Omental fat pad (tissue), 4 donors: Measurements from ENCODE around the gene LEMD2. TPM values are rescaled to one million over a fixed set of nuclear protein-coding genes. Genes with fewer than 3 reads are reported as not detected.

Source experiments
- ATAC-seq: fragments of 150-250 bp; one replicate; pipeline ENCODE4 v1.9.1; 2016; ENCODE audit warnings: mild to moderate bottlenecking, moderate library complexity; ENCODE audit not compliant: low FRiP score
- DNase-seq: peaks from one replicate; pipeline ENCODE4 v3.0.0-alpha.2; 2019; ENCODE audit warnings: low spot score
- total RNA-seq, 4 donors: library from RNA; depleted of rRNA; stranded (reverse); fragments of >200 nt; gene quantifications; one replicate each; pipeline ENCODE4 v1.1.0, GENCODE V29; 2016
- TF ChIP-seq, protein P1 (sequence below), 3 donors: fragments of 450-650 bp; IDR thresholded peaks; one replicate each; pipeline ENCODE4 v1.5.1; 2016 to 2017; ENCODE audit warnings: antibody characterized with exemption in 3 of 3, mild to moderate bottlenecking in 3 of 3, moderate library complexity in 2 of 3

Gene LEMD2
- total RNA-seq, 4 donors from 2014 or later, result 25.8 to 75.0 (median 40.4) TPM

GRCh38 chr6:33800248-33800969, 11.5 kb upstream of the LEMD2 start:
- no peak for ATAC-seq
- no peak for DNase-seq
- TF ChIP-seq, protein P1, sequence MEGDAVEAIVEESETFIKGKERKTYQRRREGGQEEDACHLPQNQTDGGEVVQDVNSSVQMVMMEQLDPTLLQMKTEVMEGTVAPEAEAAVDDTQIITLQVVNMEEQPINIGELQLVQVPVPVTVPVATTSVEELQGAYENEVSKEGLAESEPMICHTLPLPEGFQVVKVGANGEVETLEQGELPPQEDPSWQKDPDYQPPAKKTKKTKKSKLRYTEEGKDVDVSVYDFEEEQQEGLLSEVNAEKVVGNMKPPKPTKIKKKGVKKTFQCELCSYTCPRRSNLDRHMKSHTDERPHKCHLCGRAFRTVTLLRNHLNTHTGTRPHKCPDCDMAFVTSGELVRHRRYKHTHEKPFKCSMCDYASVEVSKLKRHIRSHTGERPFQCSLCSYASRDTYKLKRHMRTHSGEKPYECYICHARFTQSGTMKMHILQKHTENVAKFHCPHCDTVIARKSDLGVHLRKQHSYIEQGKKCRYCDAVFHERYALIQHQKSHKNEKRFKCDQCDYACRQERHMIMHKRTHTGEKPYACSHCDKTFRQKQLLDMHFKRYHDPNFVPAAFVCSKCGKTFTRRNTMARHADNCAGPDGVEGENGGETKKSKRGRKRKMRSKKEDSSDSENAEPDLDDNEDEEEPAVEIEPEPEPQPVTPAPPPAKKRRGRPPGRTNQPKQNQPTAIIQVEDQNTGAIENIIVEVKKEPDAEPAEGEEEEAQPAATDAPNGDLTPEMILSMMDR (IDR thresholded peaks at IDR 0.05), result no peak

- ATAC-seq (no peak), DNase-seq (no peak)
- TF ChIP-seq, protein P1 (IDR thresholded peaks at IDR 0.05), result no peak
Measured at GRCh38 chr6:33799454-33800113, 10.7 kb upstream of the LEMD2 start.

GRCh38 chr6:33798343-33798848, 9.5 kb upstream of the LEMD2 start:
- no peak for ATAC-seq
- TF ChIP-seq, protein P1 (IDR thresholded peaks at IDR 0.05), result no peak
- DNase-seq, result no peak

DNA sequence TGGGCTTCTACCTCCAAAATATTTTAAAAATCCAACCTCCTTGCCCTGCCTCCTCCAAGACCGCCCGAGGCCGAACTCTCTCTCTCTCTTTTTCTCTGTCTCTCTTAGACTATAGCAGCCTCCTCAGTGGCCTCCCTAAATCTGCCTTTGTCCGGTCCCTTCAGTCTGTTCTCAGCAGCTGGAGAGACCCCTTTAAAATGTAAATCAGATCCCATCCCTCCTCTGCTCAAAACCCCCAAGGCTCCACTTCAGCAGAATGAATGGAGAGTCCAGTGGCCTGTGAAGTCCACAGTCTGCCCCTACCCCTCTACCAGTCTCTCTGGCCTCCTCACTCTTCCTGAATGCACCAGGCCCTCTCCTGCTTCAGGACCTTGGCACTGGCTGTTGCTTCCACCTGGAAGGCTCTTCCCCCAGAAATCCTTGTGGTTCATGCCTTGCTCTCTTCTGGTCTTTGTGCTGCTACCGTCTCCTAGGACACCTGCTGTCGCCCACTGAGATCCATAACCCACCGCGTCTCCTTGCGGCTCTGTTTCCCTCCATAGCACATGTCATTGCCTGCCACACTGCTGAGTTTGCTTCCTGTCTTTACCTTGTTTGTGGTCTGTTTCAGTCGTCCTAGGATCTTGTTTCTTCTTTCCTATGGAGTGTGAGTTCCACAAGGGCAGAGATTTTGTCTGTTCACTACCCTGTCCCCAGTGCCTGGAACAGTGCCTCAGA, 8.9 kb upstream of the LEMD2 start:
- TF ChIP-seq, protein P1 (IDR thresholded peaks at IDR 0.05), result no peak
- ATAC-seq, result no peak

DNA sequence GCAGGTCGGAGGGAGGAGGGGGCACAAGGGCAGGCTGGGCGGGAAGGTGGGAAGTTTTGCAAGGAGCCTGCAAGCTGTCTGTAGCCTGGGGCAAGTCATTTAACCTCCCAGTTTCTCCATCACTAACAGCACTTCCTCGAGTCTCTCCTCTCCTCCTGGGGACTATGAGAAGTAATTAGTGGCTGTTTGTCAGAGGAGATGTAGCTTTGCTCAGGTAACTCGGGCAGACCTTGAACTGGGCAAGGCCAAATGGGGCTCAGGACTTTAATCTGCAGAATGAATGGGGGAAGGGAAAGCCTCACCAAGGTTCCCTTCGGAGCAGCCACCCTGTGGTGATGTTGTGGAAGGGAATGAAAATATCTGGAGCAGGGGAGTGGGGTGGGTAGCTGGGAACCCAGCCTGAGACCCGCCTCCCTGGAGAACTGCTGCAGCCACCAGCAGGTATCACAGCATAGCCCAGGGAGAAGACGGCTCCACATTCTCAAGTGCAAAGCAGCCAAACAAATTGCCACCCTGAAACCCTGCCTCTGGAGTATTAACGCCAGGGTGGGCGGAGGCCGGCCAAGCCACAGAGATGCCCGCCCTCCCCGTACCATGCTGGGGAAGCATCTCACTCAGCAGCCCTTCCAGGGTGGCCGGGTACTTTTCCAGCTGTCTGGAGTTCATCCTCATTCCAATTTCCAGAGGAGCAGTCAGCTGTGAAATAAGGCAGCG, 6.1 kb upstream of the LEMD2 start:
- TF ChIP-seq, protein P1 (IDR thresholded peaks at IDR 0.05), result no peak
- ATAC-seq, result no peak

More for the DNA sequence above, 8.9 kb upstream of the LEMD2 start:
- DNase-seq, result no peak

DNA sequence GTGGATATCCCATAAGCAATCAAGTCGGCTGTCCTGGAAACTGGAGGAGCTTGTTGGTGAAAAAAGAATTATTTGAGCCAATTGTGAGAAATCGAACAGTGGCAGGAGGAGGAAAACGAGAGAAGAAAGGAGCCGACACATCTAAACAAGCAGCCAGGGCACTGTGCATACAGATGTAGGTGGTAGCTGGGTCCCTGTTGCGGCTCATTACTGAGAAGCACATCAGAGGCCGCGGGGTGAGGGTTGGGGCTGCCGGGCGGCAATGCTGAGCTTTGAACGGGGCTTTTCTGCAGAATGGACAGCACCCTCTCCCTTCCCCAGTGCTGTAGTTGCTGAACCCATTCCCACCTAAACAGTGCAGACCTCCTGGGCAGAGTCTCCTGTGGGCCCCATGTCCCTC, 4.1 kb upstream of the LEMD2 start:
- ATAC-seq (no peak), DNase-seq (no peak)
- TF ChIP-seq, protein P1 (IDR thresholded peaks at IDR 0.05), result no peak

More for the DNA sequence above, 6.1 kb upstream of the LEMD2 start:
- no peak for DNase-seq
